Measurements from ENCODE around the gene SND1.

The SND1 gene

GRCh38 chr7:127863082-127863481, 211.1 kb downstream of the SND1 start:
- no peak for DNase-seq (ENCODE audit: low read depth)
- TF ChIP-seq, protein P1, sequence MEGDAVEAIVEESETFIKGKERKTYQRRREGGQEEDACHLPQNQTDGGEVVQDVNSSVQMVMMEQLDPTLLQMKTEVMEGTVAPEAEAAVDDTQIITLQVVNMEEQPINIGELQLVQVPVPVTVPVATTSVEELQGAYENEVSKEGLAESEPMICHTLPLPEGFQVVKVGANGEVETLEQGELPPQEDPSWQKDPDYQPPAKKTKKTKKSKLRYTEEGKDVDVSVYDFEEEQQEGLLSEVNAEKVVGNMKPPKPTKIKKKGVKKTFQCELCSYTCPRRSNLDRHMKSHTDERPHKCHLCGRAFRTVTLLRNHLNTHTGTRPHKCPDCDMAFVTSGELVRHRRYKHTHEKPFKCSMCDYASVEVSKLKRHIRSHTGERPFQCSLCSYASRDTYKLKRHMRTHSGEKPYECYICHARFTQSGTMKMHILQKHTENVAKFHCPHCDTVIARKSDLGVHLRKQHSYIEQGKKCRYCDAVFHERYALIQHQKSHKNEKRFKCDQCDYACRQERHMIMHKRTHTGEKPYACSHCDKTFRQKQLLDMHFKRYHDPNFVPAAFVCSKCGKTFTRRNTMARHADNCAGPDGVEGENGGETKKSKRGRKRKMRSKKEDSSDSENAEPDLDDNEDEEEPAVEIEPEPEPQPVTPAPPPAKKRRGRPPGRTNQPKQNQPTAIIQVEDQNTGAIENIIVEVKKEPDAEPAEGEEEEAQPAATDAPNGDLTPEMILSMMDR (IDR thresholded peaks at IDR 0.05; ENCODE audit: low read depth, low read length, missing control alignments) = no peak
- no peak overlapping the region for H3K4me3 ChIP-seq (ENCODE audit: low read depth, low read length)

- TF ChIP-seq, protein P1 (IDR thresholded peaks at IDR 0.05; ENCODE audit: low read depth, low read length, missing control alignments) = no peak
- no peak for DNase-seq (ENCODE audit: low read depth)
- no peak overlapping the region for H3K4me3 ChIP-seq (ENCODE audit: low read depth, low read length)
Observed at GRCh38 chr7:127865466-127865865, 213.5 kb downstream of the SND1 start.

GRCh38 chr7:127870231-127870907, 218.4 kb downstream of the SND1 start:
- TF ChIP-seq, protein P1 (IDR thresholded peaks at IDR 0.05; ENCODE audit: low read depth, low read length, missing control alignments) = no peak
- no peak overlapping the region for H3K4me3 ChIP-seq (ENCODE audit: low read depth, low read length)
- peak; percentile 31 for DNase-seq (ENCODE audit: low read depth)

GRCh38 chr7:127871226-127871625, 219.2 kb downstream of the SND1 start:
- no peak for DNase-seq (ENCODE audit: low read depth)
- no peak overlapping the region for H3K4me3 ChIP-seq (ENCODE audit: low read depth, low read length)
- TF ChIP-seq, protein P1 (IDR thresholded peaks at IDR 0.05; ENCODE audit: low read depth, low read length, missing control alignments) = no peak

DNA sequence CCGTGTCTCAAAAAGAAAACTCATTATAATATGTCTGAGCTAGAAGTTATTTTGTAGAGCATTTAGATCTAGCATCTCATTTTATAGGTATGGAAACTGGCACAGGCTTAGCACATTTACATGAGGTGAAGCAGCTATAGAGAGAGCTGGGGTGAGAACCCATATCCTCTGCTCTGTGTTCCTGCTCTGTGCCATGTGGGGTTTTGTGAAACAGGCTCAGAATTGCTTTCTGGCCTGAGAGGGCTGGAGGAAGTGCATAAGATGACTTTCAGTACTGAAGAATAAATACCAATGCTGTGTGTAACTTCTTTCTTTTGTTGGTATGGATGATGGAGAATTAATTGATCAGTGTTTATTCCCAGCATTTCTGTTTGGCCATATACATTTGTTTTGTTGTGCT, 220.1 kb downstream of the SND1 start:
- H3K4me3 ChIP-seq (ENCODE audit: low read depth, low read length) = no peak overlapping the region
- peak; percentile 35 for DNase-seq (ENCODE audit: low read depth)
- TF ChIP-seq, protein P1 (IDR thresholded peaks at IDR 0.05; ENCODE audit: low read depth, low read length, missing control alignments) = no peak

DNA sequence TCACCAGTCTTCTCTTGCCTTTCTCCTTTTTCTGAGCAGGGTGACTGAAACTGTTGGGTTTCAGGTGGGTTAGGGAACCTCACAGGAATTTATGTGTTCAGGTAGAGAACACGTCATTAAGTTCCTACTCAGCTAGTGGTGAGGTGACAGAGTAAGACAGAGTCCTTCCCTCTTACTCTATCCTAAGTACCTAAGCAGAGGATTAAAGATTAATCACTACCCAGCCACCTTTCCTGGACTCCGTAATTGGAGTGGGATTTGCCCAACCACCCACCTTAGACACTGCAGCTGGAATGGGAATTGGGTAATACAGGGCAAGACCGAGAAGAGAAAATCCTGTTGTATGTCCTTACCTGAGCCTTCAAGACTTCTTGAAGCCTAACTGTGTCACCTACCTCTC, 221.2 kb downstream of the SND1 start:
- H3K4me3 ChIP-seq (ENCODE audit: low read depth, low read length) = no peak overlapping the region
- TF ChIP-seq, protein P1 (IDR thresholded peaks at IDR 0.05; ENCODE audit: low read depth, low read length, missing control alignments) = no peak
- DNase-seq (ENCODE audit: low read depth) = no peak

Data from GM12864 (cell line).